Measurements from ENCODE around the gene GORAB. TPM values are rescaled to one million over a fixed set of nuclear protein-coding genes. Genes with fewer than 3 reads are reported as not detected.

GORAB gene
- total and polyA plus RNA-seq, 2 donors (not counting 3 experiments of a cell fraction or from before 2014, with no cell fraction given): 4.4 to 6.4 TPM

DNA sequence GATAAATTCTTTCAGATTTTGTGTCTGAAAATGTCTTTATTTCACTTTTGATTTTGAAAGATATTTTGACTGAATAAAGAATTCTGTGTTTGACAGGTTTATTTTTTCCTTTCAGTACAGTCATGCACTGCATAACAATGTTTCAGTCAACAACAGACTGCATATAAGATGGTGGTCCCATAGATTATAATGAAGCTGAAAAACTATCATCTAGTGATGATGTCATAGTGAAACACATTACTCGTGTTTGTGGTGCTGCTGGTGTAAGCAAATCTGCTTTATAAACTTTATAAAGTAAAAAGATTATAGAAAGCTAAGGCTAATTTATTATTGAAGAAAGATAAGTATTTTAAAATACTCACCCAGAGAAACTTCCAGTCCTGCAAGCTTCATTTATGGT, 66.7 kb downstream of the GORAB start:
- ChIA-PET CTCF (no interaction called here), POLR2A (no interaction called here)
- Histone ChIP-seq H3K4me1 (ENCODE audit: control insufficient read depth, extremely low read depth, insufficient read depth, low read length) (no peaks in the 10 kb centered on the region), H3K79me2 (ENCODE audit: control insufficient read depth, insufficient read depth, low read length) (no peaks in the 10 kb centered on the region), H3K27ac (ENCODE audit: insufficient read depth, low read depth, low read length) (no peak overlapping the region), H3K9me3 (replicated peaks; ENCODE audit: control insufficient read depth, insufficient read depth, low read length) (no peaks in the 10 kb centered on the region), H4K20me1 (replicated peaks; ENCODE audit: control insufficient read depth, extremely low read depth, insufficient read depth, low read length) (no peaks in the 10 kb centered on the region), H3K4me3 (replicated peaks in 1 of 3; ENCODE audit: insufficient read depth in 1 of 3, low read depth in 1 of 3, low read length in 3 of 3) (no peak overlapping the region), H3K9me1 (replicated peaks; ENCODE audit: control insufficient read depth, extremely low read depth, insufficient read depth, low read length) (no peaks in the 10 kb centered on the region), H3K36me3 (ENCODE audit: control insufficient read depth in 2 of 2, extremely low read depth in 1 of 2, insufficient read depth in 2 of 2, low read length in 2 of 2) (no peaks in the 10 kb centered on the region), H3K4me2 (ENCODE audit: insufficient read depth, low read length) (no peak overlapping the region), H2AFZ (ENCODE audit: low read depth, low read length) (no peak overlapping the region), H3K9ac (replicated peaks; ENCODE audit: extremely low read depth, insufficient read depth, low read length) (no peak overlapping the region), H3K27me3 (ENCODE audit: control insufficient read depth in 2 of 2, insufficient read depth in 2 of 2, low read length in 2 of 2) (no peaks in the 10 kb centered on the region)
- FAIRE-seq: no peak
- TF ChIP-seq MYC (IDR thresholded peaks at IDR 0.05; ENCODE audit: low read depth, low read length): no peak
- peak; percentile 8 for TF ChIP-seq JUN (IDR thresholded peaks at IDR 0.05; ENCODE audit: borderline replicate concordance, insufficient read depth, insufficient read length, low read depth)
- no peak for TF ChIP-seq POLR2A (IDR thresholded peaks at IDR 0.05; ENCODE audit: low read depth, low read length)
- no peak for DNase-seq (ENCODE audit: low read depth, low spot score)
- no TSS peak for BruUV-seq (replicated peaks)
- intact Hi-C loops (cut with micrococcal nuclease): no loop called here
- dilution Hi-C loops (cut with MboI; ENCODE audit: extremely low pct_ligation_motif_present, low sequenced_read_pairs): no loop called here

DNA sequence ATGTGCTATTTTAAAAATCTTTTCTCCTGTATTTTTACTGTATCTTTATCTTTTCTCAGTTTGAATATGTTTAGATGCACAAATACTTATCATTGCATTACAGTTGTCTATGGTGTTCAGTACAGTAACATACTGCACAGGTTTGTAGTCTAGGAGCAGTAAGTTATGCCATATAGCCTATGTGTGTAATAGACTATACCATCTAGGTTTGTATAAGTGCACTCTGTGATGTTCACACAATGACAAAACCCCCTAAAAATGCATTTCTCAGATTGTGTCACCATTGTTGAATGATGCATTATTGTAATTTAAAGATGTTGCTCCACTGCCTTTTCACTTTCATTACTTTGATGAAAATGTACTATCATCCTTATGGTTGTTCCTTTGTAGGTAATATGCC, 67.1 kb downstream of the GORAB start:
- ChIA-PET POLR2A (no interaction called here), CTCF (no interaction called here)
- Histone ChIP-seq H3K4me1 (ENCODE audit: control insufficient read depth, extremely low read depth, insufficient read depth, low read length) (no peaks in the 10 kb centered on the region), H4K20me1 (replicated peaks; ENCODE audit: control insufficient read depth, extremely low read depth, insufficient read depth, low read length) (no peaks in the 10 kb centered on the region), H3K9ac (replicated peaks; ENCODE audit: extremely low read depth, insufficient read depth, low read length) (no peak overlapping the region), H2AFZ (ENCODE audit: low read depth, low read length) (no peak overlapping the region), H3K27ac (ENCODE audit: insufficient read depth, low read depth, low read length) (no peak overlapping the region), H3K4me2 (ENCODE audit: insufficient read depth, low read length) (no peak overlapping the region), H3K79me2 (ENCODE audit: control insufficient read depth, insufficient read depth, low read length) (no peaks in the 10 kb centered on the region), H3K4me3 (replicated peaks in 1 of 3; ENCODE audit: insufficient read depth in 1 of 3, low read depth in 1 of 3, low read length in 3 of 3) (no peak overlapping the region), H3K9me1 (replicated peaks; ENCODE audit: control insufficient read depth, extremely low read depth, insufficient read depth, low read length) (no peaks in the 10 kb centered on the region), H3K36me3 (ENCODE audit: control insufficient read depth in 2 of 2, extremely low read depth in 1 of 2, insufficient read depth in 2 of 2, low read length in 2 of 2) (no peaks in the 10 kb centered on the region), H3K9me3 (replicated peaks; ENCODE audit: control insufficient read depth, insufficient read depth, low read length) (no peaks in the 10 kb centered on the region), H3K27me3 (ENCODE audit: control insufficient read depth in 2 of 2, insufficient read depth in 2 of 2, low read length in 2 of 2) (no peaks in the 10 kb centered on the region)
- FAIRE-seq (no peak), DNase-seq (ENCODE audit: low read depth, low spot score) (no peak)
- intact Hi-C loops (cut with micrococcal nuclease): no loop called here
- no TSS peak for BruUV-seq (replicated peaks)
- TF ChIP-seq, protein P1, sequence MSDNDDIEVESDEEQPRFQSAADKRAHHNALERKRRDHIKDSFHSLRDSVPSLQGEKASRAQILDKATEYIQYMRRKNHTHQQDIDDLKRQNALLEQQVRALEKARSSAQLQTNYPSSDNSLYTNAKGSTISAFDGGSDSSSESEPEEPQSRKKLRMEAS (IDR thresholded peaks at IDR 0.05; ENCODE audit: insufficient read depth, insufficient read length): no peak
- no peak for TF ChIP-seq POLR2AphosphoS5 (IDR thresholded peaks at IDR 0.05; ENCODE audit: insufficient read depth, low read depth, low read length)
- no peak for TF ChIP-seq MYC (IDR thresholded peaks at IDR 0.05; ENCODE audit: low read depth, low read length)
- TF ChIP-seq JUN (IDR thresholded peaks at IDR 0.05; ENCODE audit: borderline replicate concordance, insufficient read depth, insufficient read length, low read depth): no peak
- TF ChIP-seq FOS (IDR thresholded peaks at IDR 0.05; ENCODE audit: borderline replicate concordance, insufficient read depth, low read length): no peak
- no peak for TF ChIP-seq POLR2A (IDR thresholded peaks at IDR 0.05; ENCODE audit: low read depth, low read length)
- TF ChIP-seq EZH2 (IDR thresholded peaks at IDR 0.05; ENCODE audit: borderline replicate concordance, low read depth, low read length, severe bottlenecking): no peak
- TF ChIP-seq GATA2 (IDR thresholded peaks at IDR 0.05; ENCODE audit: insufficient read depth, insufficient read length, low read depth, low read length): no peak
- TF ChIP-seq, protein P2, sequence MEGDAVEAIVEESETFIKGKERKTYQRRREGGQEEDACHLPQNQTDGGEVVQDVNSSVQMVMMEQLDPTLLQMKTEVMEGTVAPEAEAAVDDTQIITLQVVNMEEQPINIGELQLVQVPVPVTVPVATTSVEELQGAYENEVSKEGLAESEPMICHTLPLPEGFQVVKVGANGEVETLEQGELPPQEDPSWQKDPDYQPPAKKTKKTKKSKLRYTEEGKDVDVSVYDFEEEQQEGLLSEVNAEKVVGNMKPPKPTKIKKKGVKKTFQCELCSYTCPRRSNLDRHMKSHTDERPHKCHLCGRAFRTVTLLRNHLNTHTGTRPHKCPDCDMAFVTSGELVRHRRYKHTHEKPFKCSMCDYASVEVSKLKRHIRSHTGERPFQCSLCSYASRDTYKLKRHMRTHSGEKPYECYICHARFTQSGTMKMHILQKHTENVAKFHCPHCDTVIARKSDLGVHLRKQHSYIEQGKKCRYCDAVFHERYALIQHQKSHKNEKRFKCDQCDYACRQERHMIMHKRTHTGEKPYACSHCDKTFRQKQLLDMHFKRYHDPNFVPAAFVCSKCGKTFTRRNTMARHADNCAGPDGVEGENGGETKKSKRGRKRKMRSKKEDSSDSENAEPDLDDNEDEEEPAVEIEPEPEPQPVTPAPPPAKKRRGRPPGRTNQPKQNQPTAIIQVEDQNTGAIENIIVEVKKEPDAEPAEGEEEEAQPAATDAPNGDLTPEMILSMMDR (IDR thresholded peaks at IDR 0.05; ENCODE audit: extremely low read depth in 1 of 2, insufficient read depth in 1 of 2, low read depth in 1 of 2, low read length in 2 of 2): no peak
- dilution Hi-C loops (cut with MboI; ENCODE audit: extremely low pct_ligation_motif_present, low sequenced_read_pairs): no loop called here

All from endothelial cell of umbilical vein (primary cell).